HepG2 (cell line): ENCODE data around the gene SOCS3. TPM values are rescaled to one million over a fixed set of nuclear protein-coding genes. Genes with fewer than 3 reads are reported as not detected.

Source experiments
- ATAC-seq: fragments of 200-7000 bp; cut with Tn5 transposase; 3 replicates; pipeline ENCODE4 v1.9.1; 2020; ENCODE audit warnings: mild to moderate bottlenecking, moderate library complexity
- BruUV-seq: library from RNA; stranded (reverse); fragments of 400-500 nt; replicated peaks from 2 replicates; lab custom pipeline; 2021; lab: Mats Ljungman, UMichigan
- CTCF ChIA-PET: fragments of 300-600 bp; formaldehyde crosslinking; extraction: SDS; loops from one replicate; lab custom pipeline; 2021; ENCODE audit warnings: low total read pairs, inconsistent platforms, low intra/inter-chr PET ratio; lab: Yijun Ruan, JAX
- POLR2A ChIA-PET: fragments of 350-600 bp; sonication (Branson Sonifier 250); formaldehyde crosslinking; loops from one replicate; lab custom pipeline; 2020; ENCODE audit warnings: antibody characterized with exemption, inconsistent platforms; lab: Yijun Ruan, JAX
- DNase-seq: peaks from one replicate; pipeline ENCODE4 v3.0.0-alpha.2; 2015; ENCODE audit warnings: low spot score
- FAIRE-seq: peaks from 3 replicates; lab custom pipeline; 2011; peaks lifted over from hg19 to GRCh38; lab: Jason Lieb, UNC
- H2AFZ ChIP-seq: one replicate; pipeline ENCODE4 v1.6.1; 2011; ENCODE audit warnings: low read length, inconsistent platforms
- H3K27ac ChIP-seq: fragments of 300-600 bp; 3 replicates; pipeline ENCODE4 v1.8.0; 2011; ENCODE audit warnings: mixed run types, mild to moderate bottlenecking, mixed read lengths, low read length, inconsistent platforms; ENCODE audit not compliant: insufficient read depth; ENCODE audit errors: extremely low read length
- H3K27me3 ChIP-seq, 2 experiments: fragments of 200-600 bp in 1 of 2; 2 replicates in 1 of 2; 3 replicates in 1 of 2; pipeline versions ENCODE4 v1.6.0 to v1.8.0; 2011; ENCODE audit warnings: low read length in 2 of 2, mild to moderate bottlenecking in 2 of 2, moderate library complexity in 2 of 2, inconsistent platforms in 1 of 2; ENCODE audit not compliant: insufficient read depth in 2 of 2, control insufficient read depth in 1 of 2
- H3K36me3 ChIP-seq, 2 experiments: fragments of 200-600 bp in 1 of 2; replicated peaks in 1 of 2; 2 replicates in 1 of 2; 3 replicates in 1 of 2; pipeline versions ENCODE4 v1.5.1 to v1.8.0; 2011; ENCODE audit warnings: low read length in 2 of 2, inconsistent platforms in 1 of 2; ENCODE audit not compliant: insufficient read depth in 2 of 2, control insufficient read depth in 1 of 2
- H3K4me1 ChIP-seq: 2 replicates; pipeline ENCODE4 v1.5.1; 2012; ENCODE audit warnings: low read length, inconsistent platforms; ENCODE audit not compliant: insufficient read depth
- H3K4me2 ChIP-seq: 2 replicates; pipeline ENCODE4 v1.6.0; 2011; ENCODE audit warnings: low read depth, low read length, inconsistent platforms
- H3K4me3 ChIP-seq, 3 experiments: fragments of 200-600 bp in 1 of 3; sonication (generic), shearing (Covaris generic) in 1 of 3; replicated peaks in 1 of 3; 2 replicates each; pipeline ENCODE4 v1.5.1; 2011 to 2016; ENCODE audit warnings: low read length in 3 of 3, inconsistent platforms in 2 of 3, low read depth in 2 of 3, mild to moderate bottlenecking in 2 of 3, control low read depth in 1 of 3, mixed read lengths in 1 of 3; ENCODE audit not compliant: insufficient read depth in 1 of 3
- H3K79me2 ChIP-seq: one replicate; pipeline ENCODE4 v1.6.1; 2011; ENCODE audit warnings: low read length, inconsistent platforms; ENCODE audit not compliant: insufficient read depth
- H3K9ac ChIP-seq: 2 replicates; pipeline ENCODE4 v1.6.0; 2011; ENCODE audit warnings: mild to moderate bottlenecking, low read depth, low read length, inconsistent platforms; ENCODE audit not compliant: insufficient read depth
- H3K9me3 ChIP-seq: 2 replicates; pipeline ENCODE4 v1.5.1; 2012; ENCODE audit warnings: mild to moderate bottlenecking, low read length
- H4K20me1 ChIP-seq: 2 replicates; pipeline ENCODE4 v1.6.0; 2011; ENCODE audit warnings: inconsistent platforms, mild to moderate bottlenecking, low read length, moderate library complexity; ENCODE audit not compliant: insufficient read depth
- ATF7 ChIP-seq, 2 experiments: fragments of 450-650 bp in 1 of 2; sonication (generic) in 1 of 2; formaldehyde crosslinking in 1 of 2; IDR thresholded peaks; 2 replicates each; pipeline versions ENCODE4 v1.4.0 to v1.6.1; 2016 to 2020; ENCODE audit warnings: antibody characterized with exemption in 1 of 2, mild to moderate bottlenecking in 1 of 2, missing genetic modification reagents in 1 of 2
- ELF3 ChIP-seq: IDR thresholded peaks from 2 replicates; pipeline ENCODE4 v1.6.1; 2016; ENCODE audit warnings: missing genetic modification reagents, missing compliant biosample characterization
- KMT2A ChIP-seq: sonication (generic); formaldehyde crosslinking; IDR thresholded peaks from 2 replicates; pipeline ENCODE4 v1.4.0; 2020; ENCODE audit warnings: missing genetic modification reagents
- MXD4 ChIP-seq: IDR thresholded peaks from 2 replicates; pipeline ENCODE4 v1.6.1; 2016; ENCODE audit warnings: mild to moderate bottlenecking, missing biosample characterization, missing genetic modification reagents
- SMYD3 ChIP-seq: sonication (generic); formaldehyde crosslinking; IDR thresholded peaks from 2 replicates; pipeline ENCODE4 v1.8.1; 2023; ENCODE audit warnings: mild to moderate bottlenecking, missing genetic modification reagents
- SNRNP70 ChIP-seq: fragments of 200-400 bp; formaldehyde crosslinking; IDR thresholded peaks from 2 replicates; pipeline ENCODE4 v1.6.1; 2017; ENCODE audit warnings: mild to moderate bottlenecking, low read depth, low read length, moderate library complexity
- TBP ChIP-seq: sonication (generic); formaldehyde crosslinking; IDR thresholded peaks from 2 replicates; pipeline ENCODE4 v1.5.0; 2020; ENCODE audit warnings: missing genetic modification reagents
- YEATS2 ChIP-seq: sonication (generic); formaldehyde crosslinking; IDR thresholded peaks from 2 replicates; pipeline ENCODE4 v1.4.0; 2020; ENCODE audit warnings: missing genetic modification reagents, borderline replicate concordance
- ZFP36L2 ChIP-seq: sonication (generic); formaldehyde crosslinking; IDR thresholded peaks from 2 replicates; pipeline ENCODE4 v1.4.0; 2020; ENCODE audit warnings: missing genetic modification reagents
- ZMYM2 ChIP-seq: sonication (generic); formaldehyde crosslinking; IDR thresholded peaks from 2 replicates; pipeline ENCODE4 v1.8.0; 2022; ENCODE audit warnings: mild to moderate bottlenecking, missing genetic modification reagents
- ZMYM4 ChIP-seq: sonication (generic); formaldehyde crosslinking; IDR thresholded peaks from 2 replicates; pipeline ENCODE4 v1.8.1; 2023; ENCODE audit warnings: mild to moderate bottlenecking, missing genetic modification reagents
- ZNF232 ChIP-seq: sonication (generic); formaldehyde crosslinking; IDR thresholded peaks from 2 replicates; pipeline ENCODE4 v1.4.0; 2020; ENCODE audit warnings: missing genetic modification reagents, borderline replicate concordance
- ZNF280B ChIP-seq: sonication (generic); formaldehyde crosslinking; IDR thresholded peaks from 2 replicates; pipeline ENCODE4 v1.5.0; 2020; ENCODE audit warnings: missing genetic modification reagents, mild to moderate bottlenecking, borderline replicate concordance
- ZNF552 ChIP-seq: sonication (generic); formaldehyde crosslinking; IDR thresholded peaks from 2 replicates; pipeline ENCODE4 v1.9.0; 2022; ENCODE audit warnings: missing genetic modification reagents, mild to moderate bottlenecking, borderline replicate concordance
- WGBS: methylation state at CpG from one replicate; pipeline ENCODE4 v1.1.6; 2017; ENCODE audit warnings: low lambda C conversion rate; 5-methylcytosine and 5-hydroxymethylcytosine counted together
- in situ Hi-C: cut with HindIII; loops from 2 replicates; pipeline ENCODE4 v1.10.0; 2017; ENCODE audit warnings: low pct_unique_long_range_greater_than_20kb; ENCODE audit not compliant: extremely low pct_ligation_motif_present
- intact Hi-C: fragments of 100-400 bp; cut with micrococcal nuclease; formaldehyde crosslinking; loops from one replicate; pipeline ENCODE4 v1.10.0; 2022; ENCODE audit not compliant: unreplicated experiment
- polyA plus RNA-seq, 8 experiments: library from polyadenylated mRNA; depleted of rRNA in 3 of 8; stranded (reverse) in 7 of 8; unstranded in 1 of 8; fragments of >200 nt; fragmentation: Illumina TruSeq in 4 of 8; extraction: Trizol in 4 of 8; gene quantifications; 2 replicates each; pipeline versions ENCODE4 v1.2.1 to v1.2.3, GENCODE V29; 2011 to 2016; ENCODE audit warnings: low read depth in 4 of 8, missing spikeins in 1 of 8, mixed read lengths in 1 of 8; ENCODE audit not compliant: insufficient read depth in 1 of 8
- total RNA-seq, 5 experiments: library from RNA; depleted of rRNA; stranded (reverse); fragments of >200 nt; fragmentation: Illumina TruSeq; extraction: Trizol; gene quantifications; 2 replicates each; pipeline ENCODE4 v1.2.3, GENCODE V29; 2016; ENCODE audit warnings: low read depth in 1 of 5
- TF ChIP-seq, protein P1 (sequence below): sonication (generic); formaldehyde crosslinking; IDR thresholded peaks from 2 replicates; pipeline ENCODE4 v1.8.0; 2022; ENCODE audit warnings: mild to moderate bottlenecking, missing genetic modification reagents, moderate library complexity
- TF ChIP-seq, protein P2 (sequence below): sonication (generic); formaldehyde crosslinking; IDR thresholded peaks from 2 replicates; pipeline ENCODE4 v1.5.0; 2020; ENCODE audit warnings: missing genetic modification reagents

Gene SOCS3
- total and polyA plus RNA-seq, 2 of the 13 experiments (the other 11 are each of a cell fraction or from before 2014, with no cell fraction given), result 0.77 to 2.4 TPM

DNA sequence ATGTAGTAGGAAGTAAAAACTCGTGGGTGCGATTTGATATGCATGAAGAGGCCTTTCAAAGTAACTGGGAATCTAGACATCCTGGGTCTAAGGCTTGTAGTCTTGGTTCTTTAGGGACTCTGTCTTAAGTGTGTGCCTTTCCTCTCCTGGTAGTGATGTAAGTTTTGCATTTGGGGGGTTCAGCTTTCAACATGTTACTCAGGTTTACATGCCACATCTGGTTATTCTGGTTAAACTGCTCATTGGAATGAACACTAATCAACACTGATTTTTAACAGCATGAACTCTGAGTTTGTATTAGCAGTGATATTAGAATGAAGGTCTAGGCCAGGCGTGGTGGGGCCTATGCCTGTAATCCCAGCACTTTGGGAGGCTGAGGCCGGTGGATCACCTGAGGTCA is 33.7 kb upstream of the SOCS3 start (continued):
- TF ChIP-seq ZNF280B (CRISPR knock-in tag), result no peak
- TF ChIP-seq ATF7 (IDR thresholded peaks at IDR 0.05), result no peak
- TF ChIP-seq ATF7 (CRISPR knock-in tag; IDR thresholded peaks at IDR 0.05), result no peak

- no peak for ATAC-seq
- DNase-seq, result no peak
- Histone ChIP-seq H3K4me1 (peaks cover 19% of the 10 kb centered on the region), H2AFZ (no peak overlapping the region), H4K20me1 (peaks cover 5% of the 10 kb centered on the region; the same call in 1 of the 2 replicates), H3K27me3 (no peaks in the 10 kb centered on the region), H3K27ac (no peak overlapping the region), H3K4me3 (no peak overlapping the region), H3K36me3 (peaks cover 16 to 44% of the 10 kb centered on the region in 2 experiments), H3K4me2 (no peak overlapping the region), H3K9me3 (no peaks in the 10 kb centered on the region), H3K79me2 (peaks cover 44% of the 10 kb centered on the region), H3K9ac (no peak overlapping the region)
- WGBS, result 97% methylated on average over 6 of the region's 6 CpGs
- in situ Hi-C loops (no loop called here), intact Hi-C loops (no loop called here)
- ChIA-PET CTCF (no interaction called here), POLR2A (interaction anchor here (0.8 kb wide), 1 partner anchor 29 kb away, joined by 3 read pairs; no protein-coding TSS in a partner anchor)
- FAIRE-seq, result no peak
- no TSS peak for BruUV-seq
- TF ChIP-seq ZMYM4 (CRISPR knock-in tag) (no peak), ZFP36L2 (CRISPR knock-in tag) (no peak), KMT2A (CRISPR knock-in tag) (no peak), ZNF552 (CRISPR knock-in tag) (no peak), SNRNP70 (no peak), YEATS2 (no peak), MXD4 (no peak), SMYD3 (CRISPR knock-in tag) (no peak), ELF3 (no peak), ZMYM2 (no peak), ZNF232 (CRISPR knock-in tag) (no peak), TBP (CRISPR knock-in tag) (no peak)
- TF ChIP-seq, protein P1, sequence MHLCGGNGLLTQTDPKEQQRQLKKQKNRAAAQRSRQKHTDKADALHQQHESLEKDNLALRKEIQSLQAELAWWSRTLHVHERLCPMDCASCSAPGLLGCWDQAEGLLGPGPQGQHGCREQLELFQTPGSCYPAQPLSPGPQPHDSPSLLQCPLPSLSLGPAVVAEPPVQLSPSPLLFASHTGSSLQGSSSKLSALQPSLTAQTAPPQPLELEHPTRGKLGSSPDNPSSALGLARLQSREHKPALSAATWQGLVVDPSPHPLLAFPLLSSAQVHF (CRISPR knock-in tag), result no peak
- TF ChIP-seq, protein P2, sequence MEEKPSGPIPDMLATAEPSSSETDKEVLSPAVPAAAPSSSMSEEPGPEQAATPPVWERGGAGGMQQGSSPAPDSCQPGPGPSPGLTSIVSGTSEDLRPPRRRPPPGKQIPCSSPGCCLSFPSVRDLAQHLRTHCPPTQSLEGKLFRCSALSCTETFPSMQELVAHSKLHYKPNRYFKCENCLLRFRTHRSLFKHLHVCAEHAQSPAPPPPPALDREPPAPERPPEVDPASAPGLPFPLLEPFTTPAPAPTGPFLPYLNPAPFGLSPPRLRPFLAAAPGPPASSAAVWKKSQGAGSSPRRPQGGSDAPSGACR (CRISPR knock-in tag), result no peak
Measured at GRCh38 chr17:78392295-78392694, 32.4 kb upstream of the SOCS3 start.
